NCI-H1417 (cell line): Measurements from ENCODE around the gene LRRC70.
"Not testable (repeated sequence)": the region's sequence is repeated elsewhere in the genome, so short reads cannot be mapped to it uniquely, and the experiment has no call there.

Source experiments
- DNase-seq, 3 experiments: peaks; one replicate each; lab custom pipeline; 2025; lab: John Stamatoyannopoulos, UW

The LRRC70 gene

GRCh38 chr5:62607615-62608014 lies 29.0 kb downstream of the LRRC70 start:
- DNase-seq = no peak

GRCh38 chr5:62608529-62609511 lies 30.2 kb downstream of the LRRC70 start:
- no peak for DNase-seq

- DNase-seq = no peak
These were observed 35.7 kb downstream of the LRRC70 start for GRCh38 chr5:62614355-62614754.

GRCh38 chr5:62616615-62617277 lies 38.1 kb downstream of the LRRC70 start:
- DNase-seq = no peak

GRCh38 chr5:62617943-62618342 lies 39.3 kb downstream of the LRRC70 start:
- DNase-seq = no peak

- DNase-seq = no peak
These were observed 42.1 kb downstream of the LRRC70 start for GRCh38 chr5:62620761-62621160.

GRCh38 chr5:62621280-62621679 lies 42.7 kb downstream of the LRRC70 start:
- no peak for DNase-seq

- DNase-seq = no peak
These were observed 44.7 kb downstream of the LRRC70 start for GRCh38 chr5:62623271-62623670.

- not testable (repeated sequence) for DNase-seq
These were observed 45.8 kb downstream of the LRRC70 start for GRCh38 chr5:62624436-62624835.

- DNase-seq = no peak
These were observed 47.9 kb downstream of the LRRC70 start for GRCh38 chr5:62626534-62626933.

- peak in 1 of 3 experiments; percentile 2 for DNase-seq
These were observed 48.5 kb downstream of the LRRC70 start for GRCh38 chr5:62627121-62627520.

GRCh38 chr5:62627901-62628300 lies 49.3 kb downstream of the LRRC70 start:
- DNase-seq = no peak
